Activated naive CD8-positive, alpha-beta T cell treated with anti-CD3 and anti-CD28 coated beads, Interleukin-2, amount 10 ng/mL, durations not matched to agents 7 days and 5 days (primary cell): ENCODE results near the gene CAPN6. TPM values are rescaled to one million over a fixed set of nuclear protein-coding genes. Genes with fewer than 3 reads are reported as not detected.

Experiments
- ATAC-seq: fragments of 150-1000 bp; cut with Tn5 transposase; one replicate; pipeline ENCODE4 v1.10.0; 2021; ENCODE audit warnings: low read depth, moderate library complexity
- POLR2A ChIA-PET: fragments of 350-600 bp; sonication (Branson Sonifier 250); formaldehyde crosslinking; loops from one replicate; lab custom pipeline; 2021; ENCODE audit warnings: antibody characterized with exemption; lab: Charles Lee
- DNase-seq: peaks from one replicate; pipeline ENCODE4 v3.0.0; 2021
- H3K27ac Mint-ChIP-seq: one replicate; pipeline ENCODE4 v1.8.0; 2022; ENCODE audit warnings: mild to moderate bottlenecking, mixed read lengths
- H3K27me3 Mint-ChIP-seq: one replicate; pipeline ENCODE4 v1.8.0; 2022; ENCODE audit warnings: mild to moderate bottlenecking, moderate library complexity, mixed read lengths
- H3K36me3 Mint-ChIP-seq: one replicate; pipeline ENCODE4 v1.8.0; 2021; ENCODE audit warnings: mild to moderate bottlenecking, mixed read lengths
- H3K4me1 Mint-ChIP-seq: one replicate; pipeline ENCODE4 v1.8.0; 2021; ENCODE audit warnings: mixed read lengths
- H3K4me3 Mint-ChIP-seq: one replicate; pipeline ENCODE4 v1.8.0; 2022; ENCODE audit warnings: mild to moderate bottlenecking, moderate library complexity, mixed read lengths
- H3K9me3 Mint-ChIP-seq: one replicate; pipeline ENCODE4 v1.8.0; 2021; ENCODE audit warnings: mixed read lengths
- total RNA-seq, 2 experiments: library from RNA; stranded (reverse); gene quantifications; one replicate each; pipeline ENCODE4 v1.2.3, GENCODE V29; 2021

The CAPN6 gene
- total RNA-seq, 2 experiments from 2014 or later, result not detected

- H3K4me3 Mint-ChIP-seq, result no peak overlapping the region
- peaks cover 2% of the 10 kb centered on the region for H3K27me3 Mint-ChIP-seq
- H3K27ac Mint-ChIP-seq, result no peak overlapping the region
- POLR2A ChIA-PET, result no interaction called here
- no peaks in the 10 kb centered on the region for H3K9me3 Mint-ChIP-seq
- DNase-seq, result no peak
- no peak for ATAC-seq
- H3K4me1 Mint-ChIP-seq, result no peaks in the 10 kb centered on the region
- no peaks in the 10 kb centered on the region for H3K36me3 Mint-ChIP-seq
Observed at GRCh38 chrX:111262086-111262485, 8.2 kb downstream of the CAPN6 start.

GRCh38 chrX:111260451-111260850 is 9.8 kb downstream of the CAPN6 start:
- no peaks in the 10 kb centered on the region for H3K36me3 Mint-ChIP-seq
- DNase-seq (no peak), ATAC-seq (no peak)
- H3K27ac Mint-ChIP-seq, result no peak overlapping the region
- H3K9me3 Mint-ChIP-seq, result no peaks in the 10 kb centered on the region
- no peak overlapping the region for H3K4me3 Mint-ChIP-seq
- POLR2A ChIA-PET, result no interaction called here
- peaks cover 2% of the 10 kb centered on the region for H3K27me3 Mint-ChIP-seq
- no peaks in the 10 kb centered on the region for H3K4me1 Mint-ChIP-seq

- POLR2A ChIA-PET, result no interaction called here
- no peaks in the 10 kb centered on the region for H3K36me3 Mint-ChIP-seq
- ATAC-seq (no peak), DNase-seq (no peak)
- no peaks in the 10 kb centered on the region for H3K4me1 Mint-ChIP-seq
- peaks cover 2% of the 10 kb centered on the region for H3K27me3 Mint-ChIP-seq
- H3K9me3 Mint-ChIP-seq, result peaks cover 2% of the 10 kb centered on the region
- H3K4me3 Mint-ChIP-seq, result no peak overlapping the region
- H3K27ac Mint-ChIP-seq, result no peak overlapping the region
Observed at GRCh38 chrX:111259559-111259958, 10.7 kb downstream of the CAPN6 start.

GRCh38 chrX:111257733-111258132 is 12.6 kb downstream of the CAPN6 start:
- Mint-ChIP-seq H3K9me3 (peaks cover 2% of the 10 kb centered on the region), H3K36me3 (no peaks in the 10 kb centered on the region), H3K27me3 (peaks cover 2% of the 10 kb centered on the region), H3K27ac (no peak overlapping the region), H3K4me1 (no peaks in the 10 kb centered on the region), H3K4me3 (no peak overlapping the region)
- no peak for ATAC-seq
- DNase-seq, result no peak
- POLR2A ChIA-PET, result no interaction called here

- no peaks in the 10 kb centered on the region for H3K36me3 Mint-ChIP-seq
- no peaks in the 10 kb centered on the region for H3K4me1 Mint-ChIP-seq
- DNase-seq, result no peak
- H3K27ac Mint-ChIP-seq, result no peak overlapping the region
- peaks cover 2% of the 10 kb centered on the region for H3K9me3 Mint-ChIP-seq
- no peak for ATAC-seq
- peaks cover 2% of the 10 kb centered on the region for H3K27me3 Mint-ChIP-seq
- no peak overlapping the region for H3K4me3 Mint-ChIP-seq
- POLR2A ChIA-PET, result no interaction called here
Observed at GRCh38 chrX:111254896-111255693, 15.2 kb downstream of the CAPN6 start.

- Mint-ChIP-seq H3K9me3 (no peaks in the 10 kb centered on the region), H3K4me1 (no peaks in the 10 kb centered on the region), H3K4me3 (no peak overlapping the region), H3K36me3 (no peaks in the 10 kb centered on the region), H3K27ac (no peak overlapping the region), H3K27me3 (no peaks in the 10 kb centered on the region)
- no peak for DNase-seq
- no peak for ATAC-seq
- POLR2A ChIA-PET, result no interaction called here
Observed at GRCh38 chrX:111244235-111244750, 26.0 kb downstream of the CAPN6 start.

- Mint-ChIP-seq H3K4me1 (no peaks in the 10 kb centered on the region), H3K4me3 (no peak overlapping the region), H3K27me3 (no peaks in the 10 kb centered on the region), H3K27ac (no peak overlapping the region), H3K9me3 (no peaks in the 10 kb centered on the region), H3K36me3 (no peaks in the 10 kb centered on the region)
- DNase-seq, result no peak
- no peak for ATAC-seq
- POLR2A ChIA-PET, result no interaction called here
Observed at GRCh38 chrX:111216293-111216801, 53.9 kb downstream of the CAPN6 start.

- no peaks in the 10 kb centered on the region for H3K27me3 Mint-ChIP-seq
- no peaks in the 10 kb centered on the region for H3K9me3 Mint-ChIP-seq
- no peak for ATAC-seq
- no peak overlapping the region for H3K4me3 Mint-ChIP-seq
- H3K4me1 Mint-ChIP-seq, result no peaks in the 10 kb centered on the region
- H3K27ac Mint-ChIP-seq, result no peak overlapping the region
- POLR2A ChIA-PET, result no interaction called here
- no peak for DNase-seq
- H3K36me3 Mint-ChIP-seq, result no peaks in the 10 kb centered on the region
Observed at GRCh38 chrX:111207851-111208250, 62.4 kb downstream of the CAPN6 start.

- H3K9me3 Mint-ChIP-seq, result no peaks in the 10 kb centered on the region
- no peak overlapping the region for H3K27ac Mint-ChIP-seq
- DNase-seq (no peak), ATAC-seq (no peak)
- H3K27me3 Mint-ChIP-seq, result no peaks in the 10 kb centered on the region
- POLR2A ChIA-PET, result no interaction called here
- no peaks in the 10 kb centered on the region for H3K4me1 Mint-ChIP-seq
- H3K36me3 Mint-ChIP-seq, result no peaks in the 10 kb centered on the region
- no peak overlapping the region for H3K4me3 Mint-ChIP-seq
Observed at GRCh38 chrX:111200327-111200726, 70.0 kb downstream of the CAPN6 start.

- no peaks in the 10 kb centered on the region for H3K4me1 Mint-ChIP-seq
- no peaks in the 10 kb centered on the region for H3K9me3 Mint-ChIP-seq
- POLR2A ChIA-PET, result no interaction called here
- no peaks in the 10 kb centered on the region for H3K27me3 Mint-ChIP-seq
- DNase-seq, result no peak
- H3K4me3 Mint-ChIP-seq, result no peak overlapping the region
- no peaks in the 10 kb centered on the region for H3K36me3 Mint-ChIP-seq
- no peak for ATAC-seq
- H3K27ac Mint-ChIP-seq, result no peak overlapping the region
Observed at GRCh38 chrX:111199505-111199904, 70.8 kb downstream of the CAPN6 start.

Other genes with a start within 250 kb of the CAPN6 start
- under 1 TPM in 1 of 2 experiments, not detected in 1; 0.44 TPM for gene PAK3, start 174.3 kb downstream of the CAPN6 start, total RNA-seq
- gene DCX, start 141.7 kb upstream of the CAPN6 start, total RNA-seq, result not detected
- gene SERTM2, start 241.2 kb upstream of the CAPN6 start, total RNA-seq, result not detected